ENCODE measurements around the gene EEFSEC.

Gene EEFSEC

DNA sequence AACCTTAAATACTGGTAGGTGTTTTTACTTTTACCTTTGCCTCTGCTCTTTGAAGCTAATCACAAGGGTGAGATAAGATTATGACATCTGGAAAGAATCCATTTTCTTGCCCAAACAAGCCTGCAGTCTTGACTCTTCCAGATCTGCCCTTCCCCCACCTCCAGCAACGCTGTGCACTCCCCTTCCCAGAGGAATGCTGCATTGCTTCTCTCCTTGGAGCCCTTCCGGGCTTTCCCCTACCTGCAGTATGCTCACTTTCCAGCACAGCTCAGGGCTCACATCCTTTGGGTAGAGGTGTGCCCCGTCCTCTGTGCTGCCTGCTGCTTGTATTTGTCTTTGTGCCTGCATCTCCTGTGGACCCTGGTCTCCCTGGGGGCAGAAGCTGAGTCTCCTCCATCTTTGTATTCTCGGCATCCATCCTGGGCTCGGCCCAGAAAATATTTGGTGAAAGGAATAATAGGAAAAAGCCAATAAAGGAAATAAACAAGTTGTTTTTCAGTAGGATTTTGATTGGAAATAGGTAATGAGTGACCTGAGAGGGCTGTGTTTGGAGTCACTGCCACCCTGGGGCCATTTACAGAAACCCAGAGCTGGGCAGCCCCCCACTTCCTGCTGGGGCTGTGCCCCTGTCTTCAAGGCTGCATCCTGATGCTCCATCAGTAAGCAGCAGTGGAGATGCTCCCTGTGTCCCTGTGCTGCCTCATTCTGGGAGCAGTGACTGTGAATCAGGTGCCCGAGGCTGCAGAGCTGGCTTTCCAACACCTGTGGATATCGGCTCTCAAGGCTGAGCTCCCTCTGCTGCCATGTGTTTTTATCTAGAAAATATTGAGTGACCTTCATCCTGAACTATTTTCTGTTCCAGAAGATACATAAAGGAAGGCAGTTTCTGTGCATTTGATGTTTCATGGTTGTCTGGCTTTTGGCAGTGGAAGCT is 117.5 kb downstream of the EEFSEC start:
- DNase-seq (ENCODE audit: low read depth in 2 of 3, low spot score in 1 of 3), result no peak

DNA sequence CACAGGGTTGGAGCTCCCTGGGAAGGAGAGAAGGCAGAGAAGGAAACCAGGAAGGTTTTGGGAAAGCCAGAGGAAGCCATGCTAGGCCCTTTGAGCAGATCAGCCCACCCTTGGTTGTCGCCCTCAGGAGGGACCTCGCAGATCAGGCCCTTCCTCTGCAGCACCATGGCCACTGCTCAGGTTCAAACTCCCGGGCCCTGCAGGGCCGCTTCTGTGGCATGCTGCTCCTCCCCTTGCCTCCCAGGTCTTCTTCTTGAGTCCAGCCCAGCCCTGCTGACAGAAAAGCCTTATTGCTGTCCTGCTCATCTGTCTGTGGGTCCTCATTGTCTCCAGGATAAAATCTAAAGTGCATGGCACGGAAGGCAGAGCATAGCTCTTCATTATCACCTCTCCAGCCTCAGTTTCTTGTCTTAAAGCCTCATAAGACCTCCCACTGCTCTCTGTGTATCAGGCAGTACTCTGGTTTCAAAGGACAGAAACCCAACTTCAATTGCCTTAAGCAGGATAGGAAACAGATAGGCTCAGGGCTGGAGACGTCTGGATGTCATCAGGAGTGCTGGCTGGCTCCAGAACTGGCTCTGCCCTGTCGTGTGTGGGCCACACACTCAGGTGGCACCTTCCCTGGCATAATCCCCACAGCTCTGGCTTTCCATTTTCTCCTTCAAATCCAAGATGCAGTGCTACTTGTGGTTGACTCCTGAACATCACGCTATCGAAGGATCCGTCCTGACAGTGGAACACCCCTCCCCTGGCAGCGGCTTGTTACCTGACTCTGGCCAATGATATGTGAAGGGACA is 118.5 kb downstream of the EEFSEC start:
- no peak for DNase-seq (ENCODE audit: low read depth in 2 of 3, low spot score in 1 of 3)

DNA sequence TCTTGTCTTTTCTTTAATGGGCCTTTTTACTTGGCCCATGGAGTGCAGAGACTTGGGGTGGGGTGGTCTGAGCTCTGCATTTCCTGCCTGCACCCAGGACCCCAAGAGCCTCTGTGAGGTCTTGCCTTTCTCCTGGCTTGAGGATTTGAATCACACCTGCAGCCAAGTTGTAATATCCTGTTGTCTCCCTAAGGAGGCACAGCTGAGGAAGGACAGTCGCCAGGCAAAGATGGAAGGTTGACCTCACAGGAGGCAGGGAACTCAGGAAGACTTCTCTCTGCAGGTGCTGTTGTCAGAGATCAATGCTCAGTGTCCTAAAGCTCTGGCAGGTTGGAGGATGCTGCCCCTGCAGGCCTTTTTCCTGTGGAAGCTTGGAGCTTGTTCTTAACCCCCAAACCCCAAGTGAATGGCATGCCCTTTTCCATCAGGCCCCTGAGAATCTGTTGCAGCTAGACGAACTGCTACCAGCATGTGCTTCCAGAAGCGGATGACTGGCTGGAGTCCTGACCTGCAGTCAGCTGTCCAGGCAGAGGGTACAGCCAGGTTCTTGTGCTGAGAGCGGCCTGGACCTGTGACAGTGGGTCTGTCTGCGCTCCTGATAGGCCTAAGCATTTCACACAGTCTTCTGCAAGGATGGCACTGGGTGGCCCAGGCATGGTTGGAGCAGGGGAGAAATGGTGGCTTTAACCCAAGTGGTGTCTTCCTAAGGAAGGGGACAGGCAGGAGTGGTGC is 120.0 kb downstream of the EEFSEC start:
- no peak for DNase-seq (ENCODE audit: low read depth in 2 of 3, low spot score in 1 of 3)

DNA sequence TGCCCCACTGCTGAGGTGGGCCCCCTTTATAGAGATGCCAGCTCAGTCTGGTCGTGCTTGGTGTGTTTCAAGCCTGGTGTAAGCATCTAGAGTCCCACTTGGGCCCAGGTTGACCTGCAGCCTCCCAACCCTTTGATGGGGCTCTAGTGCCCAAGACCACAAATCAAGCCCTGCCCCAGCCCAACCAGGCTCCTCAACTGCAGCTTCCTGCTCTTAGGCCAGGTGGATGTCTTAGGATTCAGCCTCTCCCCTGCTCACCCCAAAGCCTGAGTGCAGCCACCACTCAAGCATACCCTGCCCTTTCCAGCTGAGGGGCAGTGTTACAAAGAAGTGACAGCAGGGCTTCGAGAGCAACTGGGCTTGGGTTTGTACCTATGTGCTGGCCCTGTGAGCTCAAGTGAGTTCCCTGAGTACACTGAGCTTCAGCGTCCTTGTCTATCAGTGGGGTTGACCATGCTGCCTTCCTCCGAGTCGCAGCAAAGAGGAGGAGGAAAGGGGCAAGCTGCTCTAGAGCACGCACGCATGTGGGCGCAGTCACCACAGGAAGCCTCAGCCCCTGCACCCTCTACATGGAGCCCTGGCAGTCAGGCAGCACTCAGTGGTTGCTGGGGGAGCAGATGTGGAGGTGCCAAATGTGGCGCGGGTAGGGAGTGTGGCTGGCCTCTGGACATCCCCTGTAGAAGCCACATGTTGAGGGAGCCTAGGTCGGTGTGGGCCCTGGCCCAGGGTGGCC is 120.7 kb downstream of the EEFSEC start:
- no peak for DNase-seq (ENCODE audit: low read depth in 2 of 3, low spot score in 1 of 3)

DNA sequence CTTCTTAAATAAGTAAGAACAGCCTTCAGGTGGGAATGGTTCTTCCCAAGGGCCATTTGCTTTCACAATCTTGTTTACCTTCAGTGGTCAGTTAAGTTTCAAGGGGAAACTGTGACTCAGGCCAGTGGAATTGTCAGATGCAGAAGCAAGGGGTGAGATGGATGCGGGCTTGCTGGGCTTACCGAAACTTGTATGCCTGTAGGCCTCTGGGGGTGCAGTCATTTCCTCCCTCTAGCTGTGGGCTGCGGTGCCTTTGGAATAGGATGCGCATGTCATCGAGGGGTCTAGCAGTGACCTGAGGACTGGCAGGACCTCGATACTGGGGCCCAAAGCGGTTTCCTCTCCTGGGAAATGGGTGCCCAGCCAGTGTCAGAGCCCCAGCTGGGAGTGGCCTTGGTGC is 121.6 kb downstream of the EEFSEC start:
- DNase-seq (ENCODE audit: low read depth in 2 of 3, low spot score in 1 of 3), result no peak

DNA sequence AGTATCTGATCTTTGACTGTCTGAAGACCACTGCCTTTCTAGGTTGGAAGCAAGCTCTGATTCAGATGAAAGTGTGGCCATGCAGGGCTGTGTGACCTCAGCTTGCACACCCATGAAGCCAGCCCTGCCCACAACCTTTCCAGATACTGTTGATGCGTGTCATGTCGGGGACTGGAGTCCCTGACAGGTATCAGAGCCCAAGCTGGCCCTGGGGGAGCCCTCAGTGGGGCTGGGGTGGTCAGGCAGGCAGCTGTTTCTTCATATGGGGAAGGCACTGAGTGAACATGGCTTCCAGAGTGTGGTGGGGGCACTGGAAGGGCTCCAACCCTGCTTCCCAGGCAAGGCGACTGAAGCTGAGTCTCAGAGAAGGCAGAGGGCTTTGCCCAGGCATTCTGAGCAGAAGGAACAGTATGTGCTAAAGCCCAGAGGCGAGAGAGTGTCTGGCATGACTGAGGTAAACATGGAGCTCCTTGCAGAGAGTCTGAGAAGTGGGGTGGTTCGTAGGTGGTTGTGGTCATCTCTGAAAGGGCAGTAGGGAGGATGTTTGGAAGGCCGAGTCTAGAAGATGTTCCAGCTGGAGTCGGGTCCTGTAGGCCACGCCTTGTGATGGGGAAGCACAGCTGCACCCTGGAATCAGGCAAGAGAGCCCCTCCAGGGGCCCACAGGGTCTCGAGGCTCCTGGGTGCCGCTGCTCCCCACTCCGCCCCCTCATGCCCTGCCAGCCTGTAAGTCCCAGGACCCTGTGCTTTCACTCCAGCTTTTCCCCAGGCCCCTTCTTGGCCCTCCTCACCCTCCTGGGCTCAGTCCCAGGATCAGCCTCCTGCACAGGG is 122.2 kb downstream of the EEFSEC start:
- no peak for DNase-seq (ENCODE audit: low read depth in 2 of 3, low spot score in 1 of 3)

DNA sequence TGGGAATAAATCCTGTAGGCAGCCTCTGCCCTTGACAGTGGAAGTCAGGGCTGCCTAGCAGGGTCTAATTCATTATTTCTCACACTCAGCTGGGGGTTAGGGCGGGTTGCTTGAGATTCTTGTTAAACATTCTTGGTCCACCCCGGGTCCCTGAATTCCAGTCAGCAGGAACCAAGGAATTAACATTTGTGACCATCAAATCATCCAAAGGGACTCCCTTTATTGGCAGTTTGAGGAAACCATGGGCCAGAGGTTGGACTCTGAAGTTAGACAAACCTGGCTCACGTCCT is 122.8 kb downstream of the EEFSEC start:
- DNase-seq (ENCODE audit: low read depth in 2 of 3, low spot score in 1 of 3), result no peak

DNA sequence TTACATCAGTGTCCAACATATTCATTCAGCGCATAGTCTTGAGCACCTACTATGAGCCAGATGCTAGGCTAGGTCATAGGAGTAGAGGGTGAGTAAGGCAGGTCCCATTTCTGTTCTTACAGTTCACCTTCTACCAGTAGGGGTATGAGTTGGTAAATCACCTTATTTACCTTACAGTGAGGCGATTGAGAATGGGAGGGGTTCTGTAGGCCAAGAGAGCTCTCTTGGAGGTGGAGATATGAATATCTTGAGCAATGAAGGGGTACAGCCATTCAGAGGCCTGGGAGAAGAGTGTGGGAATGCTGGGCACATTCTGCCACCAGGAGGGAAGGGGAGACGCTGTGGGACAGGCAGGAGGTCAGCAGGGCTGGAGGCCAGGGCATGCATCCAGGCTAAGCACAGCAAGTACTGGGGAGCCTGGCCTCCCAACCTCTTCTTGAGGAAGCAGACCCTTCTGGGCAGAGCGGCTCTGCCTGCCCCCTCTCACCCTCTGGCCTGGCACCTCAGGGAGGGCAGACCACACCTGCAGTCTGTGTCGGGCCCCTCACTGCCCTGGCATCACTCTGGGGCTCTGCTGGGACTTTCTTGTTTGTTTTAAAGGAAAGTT is 123.4 kb downstream of the EEFSEC start:
- no peak for DNase-seq (ENCODE audit: low read depth in 2 of 3, low spot score in 1 of 3)

DNA sequence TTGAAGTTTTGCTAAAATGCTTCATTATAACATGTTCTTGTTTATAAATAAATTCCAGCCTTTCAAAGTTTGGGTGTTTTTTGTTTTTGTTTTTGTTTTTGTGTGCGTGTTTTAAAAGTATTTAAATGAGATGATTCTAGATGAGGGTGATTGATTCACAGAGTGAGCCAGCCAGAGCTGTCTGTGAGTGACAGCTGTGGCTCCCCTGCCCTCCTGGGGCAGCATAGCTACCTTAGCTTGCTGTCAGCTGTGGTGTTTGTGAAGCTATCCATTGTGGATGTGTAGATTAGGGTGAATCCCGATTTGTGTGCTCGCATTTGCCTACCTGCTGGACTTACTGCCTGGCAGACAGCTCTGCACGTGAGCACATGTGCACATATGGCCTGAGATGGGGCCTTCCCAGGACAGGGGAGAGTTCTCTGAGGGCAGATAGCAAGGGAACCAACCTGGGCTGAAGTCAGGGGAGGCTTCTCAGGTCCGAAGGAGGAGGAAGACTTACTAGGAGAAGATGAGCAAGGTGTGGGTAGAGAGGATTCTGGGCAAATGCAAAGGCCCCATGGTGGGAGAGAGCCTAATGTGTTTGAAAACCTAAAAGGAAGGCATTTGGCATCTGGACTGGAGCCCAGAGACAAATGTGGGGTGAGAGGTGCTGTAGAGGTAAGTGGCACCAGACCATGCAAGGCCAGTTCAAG is 124.2 kb downstream of the EEFSEC start:
- no peak for DNase-seq (ENCODE audit: low read depth in 2 of 3, low spot score in 1 of 3)

DNA sequence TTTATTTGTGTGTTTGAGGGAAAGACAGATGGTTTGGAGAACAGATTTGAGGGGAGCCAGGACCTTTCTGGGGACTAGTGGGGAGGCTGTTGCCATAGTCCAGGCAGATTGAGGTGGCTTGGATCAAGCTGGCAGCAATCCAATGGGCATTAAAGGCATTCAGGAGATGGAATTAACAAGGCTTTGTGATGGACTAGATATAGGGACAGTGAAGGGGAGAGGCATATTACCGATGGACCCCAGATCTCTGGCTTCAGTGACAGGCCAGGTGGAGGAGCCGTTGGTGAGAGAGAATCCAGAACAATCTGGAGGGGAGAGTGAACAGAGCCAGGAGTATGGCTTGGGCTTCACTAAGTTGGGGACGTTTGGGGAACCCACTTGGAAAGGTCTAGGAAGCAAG is 124.8 kb downstream of the EEFSEC start:
- DNase-seq (ENCODE audit: low read depth in 2 of 3, low spot score in 1 of 3), result no peak

DNA sequence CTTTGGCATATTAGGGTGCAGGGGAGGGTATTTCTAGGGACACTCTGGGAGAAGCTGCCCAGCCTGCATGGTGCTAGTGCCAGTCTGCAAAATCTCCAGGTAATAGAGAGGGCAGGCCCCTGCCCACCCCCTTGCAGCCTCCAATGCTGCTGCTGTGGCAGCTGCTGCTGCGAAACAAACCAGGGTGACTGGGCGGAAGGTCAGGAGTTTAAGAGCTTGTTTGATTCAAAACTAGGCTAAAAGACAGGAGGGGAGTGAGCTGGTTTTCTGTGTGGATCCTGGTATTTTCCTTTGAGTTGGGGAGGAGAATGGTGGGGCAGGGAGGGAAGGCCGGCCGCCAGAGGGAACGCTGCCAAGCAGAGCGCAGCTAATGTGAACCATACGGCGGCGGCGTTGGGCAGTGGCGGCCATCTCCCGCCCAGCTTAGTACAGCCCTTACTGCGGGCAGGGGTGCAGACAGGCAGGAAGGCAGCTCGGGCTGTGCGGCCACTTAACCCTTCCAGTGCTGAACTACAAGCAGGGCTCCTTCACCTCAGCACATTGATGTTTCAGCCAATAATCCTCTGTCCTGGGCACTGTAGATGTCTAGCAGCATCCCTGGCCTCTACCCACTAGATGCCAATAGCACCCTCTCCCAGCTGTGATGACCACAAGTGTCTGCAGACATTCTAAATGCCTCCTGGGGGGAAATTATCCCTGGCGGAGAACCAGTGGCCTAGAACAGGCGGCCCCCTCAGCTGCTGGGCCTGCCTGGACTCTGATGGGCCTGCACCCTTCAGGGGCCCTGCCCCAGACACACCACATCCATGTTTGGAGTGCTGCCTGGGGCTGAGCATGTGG is 125.7 kb downstream of the EEFSEC start:
- DNase-seq (ENCODE audit: low read depth in 2 of 3, low spot score in 1 of 3), result no peak

DNA sequence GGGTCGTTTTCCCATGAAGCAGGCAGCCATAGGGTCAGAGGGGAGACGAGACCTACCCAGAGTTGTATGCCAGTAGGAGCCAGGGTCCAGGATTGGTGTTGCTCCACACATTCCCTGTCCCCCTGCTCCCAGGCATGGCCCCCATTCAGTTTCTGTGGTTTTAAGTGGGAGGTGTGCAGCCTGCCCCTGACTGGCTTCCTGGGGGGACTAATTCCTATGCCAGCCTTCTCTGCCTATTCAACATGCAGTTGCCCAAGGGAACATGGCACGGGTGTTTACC is 126.3 kb downstream of the EEFSEC start:
- DNase-seq (ENCODE audit: low read depth in 2 of 3, low spot score in 1 of 3), result no peak

DNA sequence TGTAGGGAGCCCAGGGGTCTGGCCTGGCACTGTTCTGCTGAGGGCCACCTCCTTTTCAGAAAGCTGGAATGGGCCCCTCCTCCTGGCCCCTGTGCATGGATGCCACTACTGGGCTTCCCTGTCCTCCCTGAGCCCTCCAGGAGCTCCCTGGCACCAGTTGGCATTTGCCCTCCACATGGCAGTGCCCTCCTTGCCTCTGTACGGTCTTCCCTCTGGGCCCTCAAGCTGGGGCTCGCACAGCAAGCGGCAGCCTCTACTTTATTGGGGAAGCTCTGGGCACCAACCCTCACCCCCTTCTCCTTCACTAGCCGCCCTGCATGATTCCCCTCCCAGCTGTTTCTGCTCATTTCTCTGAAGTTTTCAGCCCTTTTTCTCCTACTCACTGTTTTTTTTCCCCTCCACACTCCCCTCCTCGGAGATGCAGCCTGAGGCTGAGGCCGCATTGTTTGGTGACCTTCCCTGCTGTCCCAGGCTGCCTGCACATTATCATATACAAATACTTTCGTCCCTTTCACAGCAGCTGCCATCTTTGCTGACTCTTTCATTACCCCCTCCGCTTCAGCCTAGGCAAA is 127.3 kb downstream of the EEFSEC start:
- no peak for DNase-seq (ENCODE audit: low read depth in 2 of 3, low spot score in 1 of 3)

DNA sequence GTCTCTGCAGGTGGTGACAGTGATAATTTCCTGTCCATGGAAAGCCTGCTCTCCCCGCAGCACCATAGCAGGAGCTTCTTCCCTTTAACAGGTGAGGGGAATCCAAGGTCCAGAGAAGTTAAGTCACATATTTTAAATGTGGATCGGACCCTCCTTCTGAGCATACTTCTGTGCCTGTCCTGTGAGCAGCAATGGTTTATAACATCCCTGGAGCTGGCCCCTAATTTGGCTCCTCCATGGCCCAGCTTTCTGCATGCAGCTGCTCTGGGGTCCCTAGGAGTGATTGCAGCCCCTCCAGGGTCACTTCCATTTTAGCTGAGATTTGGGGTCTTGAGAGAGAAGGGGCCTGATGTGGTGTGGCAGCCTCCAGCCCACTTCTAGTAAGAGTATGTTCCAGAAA is 127.8 kb downstream of the EEFSEC start:
- no peak for DNase-seq (ENCODE audit: low read depth in 2 of 3, low spot score in 1 of 3)

DNA sequence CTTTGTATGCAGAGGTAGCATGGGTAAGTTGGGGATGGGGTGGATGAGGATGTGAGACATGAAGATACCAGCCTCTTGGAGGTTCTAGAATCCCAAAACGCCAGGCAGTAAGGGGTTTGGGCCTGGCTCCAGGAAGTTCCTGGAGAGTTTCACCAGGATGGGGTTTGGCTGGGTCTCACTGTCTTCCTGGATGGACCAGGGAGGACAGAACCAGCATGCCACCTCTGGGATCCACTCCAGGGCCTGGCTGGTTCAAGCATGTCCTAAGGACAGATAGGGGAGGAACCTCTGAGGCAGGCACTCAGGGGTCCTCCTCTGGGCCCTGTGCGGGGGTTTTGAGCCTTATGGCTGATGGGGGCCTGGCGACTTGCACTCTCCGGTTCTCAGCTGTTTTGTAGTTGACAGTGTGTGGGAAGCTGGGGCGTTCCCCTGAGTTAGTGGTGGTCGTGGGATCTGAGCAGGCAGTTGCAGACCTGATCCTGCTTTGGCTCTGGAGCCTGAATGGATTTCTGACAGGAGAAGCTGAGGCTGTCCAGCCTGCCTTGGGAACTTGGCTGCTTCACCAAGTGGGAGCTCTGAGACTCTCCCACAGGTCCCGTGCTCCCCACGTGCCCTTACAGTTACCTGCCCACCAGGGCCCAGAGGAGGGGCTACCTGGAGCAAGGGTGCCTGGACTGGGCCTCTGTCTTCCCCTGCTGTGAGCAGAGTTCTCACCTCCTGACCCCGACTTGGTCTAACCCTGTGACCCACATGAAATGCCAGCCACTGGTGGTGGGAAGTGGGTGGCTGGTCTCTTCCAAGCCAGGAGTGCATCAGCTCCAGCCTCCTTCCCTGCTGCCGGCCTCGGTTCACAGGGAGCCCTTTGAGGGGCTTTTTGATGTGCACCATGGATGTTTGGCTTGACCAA is 128.4 kb downstream of the EEFSEC start:
- no peak for DNase-seq (ENCODE audit: low read depth in 2 of 3, low spot score in 1 of 3)

DNA sequence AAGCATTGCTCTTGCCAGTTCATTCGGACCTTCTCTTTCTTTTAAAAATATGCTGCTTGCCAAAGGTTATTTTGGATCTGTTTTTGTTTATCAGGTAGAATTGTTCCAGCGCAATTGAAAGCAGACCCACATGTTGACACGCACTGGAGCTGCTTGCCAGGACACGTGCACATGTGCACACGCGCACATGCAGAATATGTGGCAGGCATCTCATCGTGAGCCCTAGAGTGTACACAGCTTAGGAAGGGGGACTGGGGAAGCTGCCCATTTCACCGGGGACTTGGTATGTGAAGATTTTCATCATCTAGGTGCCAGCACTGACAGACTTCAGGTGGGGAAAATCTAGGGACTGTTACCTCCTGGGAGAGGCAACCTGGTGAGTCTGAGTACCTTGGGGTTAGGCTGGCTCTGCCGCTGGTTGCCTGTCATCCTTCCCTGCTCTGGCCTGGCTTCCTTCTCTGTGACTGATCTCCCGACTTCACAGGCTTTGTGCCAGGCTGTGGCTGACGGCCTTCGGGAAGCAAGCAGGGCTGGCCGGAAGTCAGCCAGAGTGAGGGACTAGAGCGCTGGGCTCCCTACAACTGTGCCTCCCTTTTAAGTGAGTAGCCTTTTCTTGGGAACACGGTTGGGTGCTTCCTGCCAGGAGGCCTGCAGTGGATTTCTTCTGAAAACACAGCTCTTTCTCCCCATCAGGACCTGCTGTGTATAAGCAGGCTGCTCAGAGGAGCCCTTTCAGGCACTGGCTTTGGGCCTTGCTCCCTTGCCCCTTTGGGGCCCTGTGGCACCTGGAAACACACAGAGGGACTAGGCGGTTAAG is 129.3 kb downstream of the EEFSEC start:
- no peak for DNase-seq (ENCODE audit: low read depth in 2 of 3, low spot score in 1 of 3)
